ENCODE data around the gene CACNA1D.

CACNA1D gene

GRCh38 chr3:53495520-53496391, 1.3 kb downstream of the CACNA1D start:
- no peak for DNase-seq (ENCODE audit: low read depth)

GRCh38 chr3:53496392-53496670, 1.9 kb downstream of the CACNA1D start:
- DNase-seq (ENCODE audit: low read depth) = no peak

- no peak for DNase-seq (ENCODE audit: low read depth)
These were observed 2.6 kb downstream of the CACNA1D start for GRCh38 chr3:53496984-53497383.

- no peak for DNase-seq (ENCODE audit: low read depth)
These were observed 4.6 kb downstream of the CACNA1D start for GRCh38 chr3:53498806-53499641.

DNA sequence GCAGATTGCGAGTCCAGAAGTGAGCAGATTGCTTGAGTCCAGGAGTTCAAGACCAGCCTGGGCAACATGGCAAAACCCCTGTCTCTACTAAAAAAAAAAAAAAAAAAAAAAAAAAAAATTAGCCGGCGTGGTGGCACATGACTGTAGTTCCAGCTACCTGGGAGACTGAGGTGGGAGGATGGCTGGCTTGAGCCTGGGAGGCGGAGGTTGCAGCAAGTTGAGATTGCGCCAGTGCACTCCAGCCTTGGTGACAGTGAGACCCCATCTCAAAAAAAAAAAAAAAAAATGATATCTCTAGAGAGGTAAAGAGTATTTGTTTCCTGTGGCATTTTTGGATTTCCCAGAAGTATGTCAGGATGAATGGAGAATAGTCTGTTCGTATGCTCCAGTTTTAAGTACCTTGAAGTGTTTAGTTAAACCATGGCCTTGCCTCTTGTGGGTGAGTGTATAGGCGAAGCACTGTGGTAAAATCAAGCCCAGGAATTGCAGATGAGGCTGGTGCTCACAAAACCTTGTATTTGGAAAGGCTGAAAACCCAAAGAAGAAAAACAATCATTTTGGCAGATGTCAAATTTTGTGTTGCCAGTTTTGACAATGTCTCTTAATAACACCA, 5.9 kb downstream of the CACNA1D start:
- DNase-seq (ENCODE audit: low read depth) = no peak

GRCh38 chr3:53501178-53501577, 6.8 kb downstream of the CACNA1D start:
- no peak for DNase-seq (ENCODE audit: low read depth)

GRCh38 chr3:53502737-53503136, 8.3 kb downstream of the CACNA1D start:
- DNase-seq (ENCODE audit: low read depth) = no peak

- no peak for DNase-seq (ENCODE audit: low read depth)
These were observed 8.8 kb downstream of the CACNA1D start for GRCh38 chr3:53503195-53503594.

DNA sequence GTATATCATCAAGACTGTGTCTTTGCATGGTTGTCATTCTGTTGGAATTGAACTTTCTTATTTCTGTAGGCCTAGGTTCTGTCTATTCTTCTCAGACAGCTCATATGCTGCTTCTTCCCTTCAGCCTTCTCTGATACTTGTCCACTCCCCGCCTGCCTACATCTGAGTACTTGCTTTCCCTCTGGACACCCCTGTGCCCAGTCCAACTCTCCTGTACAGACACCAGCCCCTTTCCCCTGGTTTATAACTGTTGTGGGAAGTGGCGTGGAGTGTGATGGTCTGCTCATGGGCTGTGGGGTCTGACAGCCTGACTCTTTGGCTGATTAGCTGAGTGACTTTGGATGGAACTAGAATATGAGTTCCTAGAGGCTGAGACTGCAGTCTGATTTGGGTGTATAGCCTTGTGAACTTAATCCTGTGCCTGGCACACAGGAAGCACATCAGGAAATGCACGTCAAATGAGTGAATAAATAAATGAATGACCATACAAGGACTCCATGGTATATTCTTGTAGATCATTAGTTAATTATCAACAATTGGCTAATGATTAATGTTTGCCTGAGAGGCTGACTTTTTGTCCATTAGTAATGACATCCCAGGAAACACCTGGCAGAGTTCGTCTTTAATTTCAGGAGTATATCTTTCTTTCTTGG, 11.8 kb downstream of the CACNA1D start:
- no peak for DNase-seq (ENCODE audit: low read depth)

- DNase-seq (ENCODE audit: low read depth) = no peak
These were observed 12.3 kb downstream of the CACNA1D start for GRCh38 chr3:53506763-53507145.

- DNase-seq (ENCODE audit: low read depth) = no peak
These were observed 15.1 kb downstream of the CACNA1D start for GRCh38 chr3:53509494-53509893.

GRCh38 chr3:53510508-53510907, 16.1 kb downstream of the CACNA1D start:
- DNase-seq (ENCODE audit: low read depth) = no peak

DNA sequence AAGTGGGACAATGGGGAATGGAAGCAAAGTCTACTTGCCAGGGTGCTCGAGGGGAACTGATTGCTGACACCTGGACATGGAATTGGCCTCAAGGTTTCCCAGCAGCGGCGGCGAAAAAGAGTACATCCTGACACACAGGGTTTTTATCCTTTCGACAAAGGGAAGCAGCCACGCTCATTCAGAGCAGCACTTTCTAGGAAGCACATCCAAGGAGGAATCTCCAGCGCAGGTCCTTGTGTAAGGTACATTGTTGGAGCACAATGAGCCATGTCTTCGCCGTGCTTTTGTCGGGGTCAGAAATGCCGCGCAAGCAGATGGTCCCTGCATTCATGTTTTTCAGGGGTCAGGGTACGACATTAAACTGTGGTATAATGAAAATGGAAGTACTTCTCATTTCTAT, 16.8 kb downstream of the CACNA1D start:
- no peak for DNase-seq (ENCODE audit: low read depth)

DNA sequence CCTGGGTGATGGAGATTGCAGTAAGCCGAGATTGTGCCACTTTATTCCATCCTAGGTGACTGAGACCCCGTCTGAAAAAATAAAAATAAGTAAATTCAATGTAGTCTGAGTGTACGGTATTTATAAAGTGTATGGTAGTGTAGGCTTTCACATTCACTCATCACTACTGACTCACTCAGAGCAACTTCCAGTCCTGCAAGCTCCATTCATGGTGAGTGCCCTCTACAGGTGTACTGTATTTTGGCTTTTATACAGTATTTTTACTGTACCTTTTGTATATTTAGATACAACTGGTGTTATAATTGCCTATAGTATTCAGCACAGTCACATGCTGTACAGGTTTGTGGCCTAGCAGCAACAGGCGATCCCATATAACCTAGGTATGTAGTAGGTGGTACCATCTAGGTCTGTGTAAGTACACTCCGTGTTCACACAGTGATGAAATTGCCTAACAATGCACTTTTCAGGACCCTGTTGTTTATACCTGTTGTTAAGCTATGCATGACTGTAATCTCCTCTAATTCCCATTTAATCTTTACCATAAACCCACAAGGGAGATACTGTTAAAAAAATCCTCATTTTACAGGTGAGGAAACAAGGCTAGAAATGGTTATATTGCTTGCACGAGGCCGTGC, 19.3 kb downstream of the CACNA1D start:
- no peak for DNase-seq (ENCODE audit: low read depth)

DNA sequence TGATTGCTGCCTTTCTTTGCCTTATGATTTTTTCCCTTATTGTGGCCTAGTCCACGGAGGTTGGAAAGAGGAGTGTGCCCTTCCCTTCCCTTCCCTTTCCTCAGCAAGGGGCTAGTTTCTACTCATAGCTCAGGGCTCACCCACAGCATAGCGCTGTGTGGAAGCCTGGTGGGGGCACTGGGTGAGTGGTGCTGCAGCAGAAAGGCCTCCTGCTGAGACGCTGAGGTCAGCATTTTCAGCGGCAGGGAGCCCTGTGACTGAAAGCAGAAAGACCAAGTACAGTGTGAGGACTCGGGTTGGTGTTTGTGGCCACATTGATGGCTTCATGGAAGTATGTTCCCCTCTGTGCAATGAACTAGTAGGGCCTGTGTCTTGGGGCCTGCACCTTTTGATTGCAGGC, 21.9 kb downstream of the CACNA1D start:
- no peak for DNase-seq (ENCODE audit: low read depth)

- DNase-seq (ENCODE audit: low read depth) = no peak
These were observed 24.1 kb downstream of the CACNA1D start for GRCh38 chr3:53518495-53518981.

GRCh38 chr3:53519065-53519709, 24.8 kb downstream of the CACNA1D start:
- DNase-seq (ENCODE audit: low read depth) = no peak

- no peak for DNase-seq (ENCODE audit: low read depth)
These were observed 28.9 kb downstream of the CACNA1D start for GRCh38 chr3:53523346-53523745.

DNA sequence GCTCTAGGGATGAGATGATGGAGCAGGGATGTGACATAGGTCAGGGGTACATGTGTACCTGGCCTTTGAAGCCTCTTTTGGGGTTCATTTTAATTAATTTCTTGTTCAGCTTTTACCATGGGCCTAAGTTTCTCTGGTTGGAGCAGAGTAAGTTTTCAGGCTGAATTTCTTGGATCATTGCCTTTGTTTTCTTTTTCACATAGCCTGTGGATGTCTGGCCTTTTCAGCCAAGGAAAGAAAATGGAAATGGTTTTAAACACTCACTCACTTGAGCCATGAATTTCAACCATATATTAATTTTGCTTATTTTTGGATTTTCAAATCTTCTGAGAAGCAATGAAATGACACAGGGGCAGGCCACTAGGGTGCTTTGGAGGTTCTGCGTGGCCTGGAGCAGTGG, 30.2 kb downstream of the CACNA1D start:
- no peak for DNase-seq (ENCODE audit: low read depth)

DNA sequence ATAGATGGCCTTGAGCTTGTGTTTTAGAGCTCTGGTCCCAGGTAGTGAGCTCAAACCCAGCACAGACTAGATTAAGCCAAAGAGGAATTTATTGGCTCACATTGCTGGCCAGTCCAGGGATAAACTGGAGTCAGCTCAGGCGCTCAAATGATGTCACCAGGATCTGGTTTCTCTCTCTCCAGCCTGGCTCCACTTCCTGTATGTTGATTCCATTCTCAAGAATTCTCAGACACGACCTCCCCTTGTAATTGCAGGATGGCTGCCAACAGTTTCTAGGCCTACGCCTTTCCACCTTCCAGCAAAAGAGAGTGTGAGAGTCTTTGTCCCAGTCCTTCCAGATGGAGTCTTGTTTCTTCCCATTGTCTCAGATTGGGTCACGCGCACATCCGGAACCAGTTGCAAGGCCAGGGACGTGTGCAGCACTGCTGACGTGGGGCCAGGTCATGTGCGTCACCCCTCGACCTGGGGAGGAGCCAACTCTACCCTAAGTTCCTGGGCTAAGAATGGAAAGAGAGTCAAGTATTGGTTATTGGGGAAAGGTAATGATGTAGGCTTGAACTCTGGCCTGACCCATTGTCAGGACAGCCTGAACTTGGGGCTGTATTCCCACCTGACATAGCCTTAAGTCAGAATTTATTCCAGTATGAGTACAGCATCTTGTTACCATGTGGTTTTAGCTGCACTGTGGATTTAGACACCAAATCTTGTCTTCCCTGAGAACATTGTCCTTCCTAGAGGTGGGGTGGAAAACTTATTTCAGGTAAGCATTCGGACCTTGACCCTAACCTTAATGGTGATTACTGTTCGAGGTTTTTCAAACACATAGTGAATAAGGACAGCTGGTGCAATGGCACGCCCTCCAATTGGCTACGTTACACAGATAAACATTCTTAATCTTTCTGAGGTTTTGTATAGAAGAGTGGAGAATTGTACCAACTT, 31.6 kb downstream of the CACNA1D start:
- no peak for DNase-seq (ENCODE audit: low read depth)
